OCI-LY1 (cell line): ENCODE measurements around the gene PCBP3.

Experiments used
- H2AFZ ChIP-seq: fragments of 200-600 bp; sonication (generic), shearing (Covaris generic); 2 replicates; pipeline ENCODE4 v1.6.0; 2014; ENCODE audit warnings: antibody characterized with exemption, mild to moderate bottlenecking, low read length
- H3F3A ChIP-seq: fragments of 200-600 bp; sonication (generic), shearing (Covaris generic); 2 replicates; pipeline ENCODE4 v1.6.0; 2014; ENCODE audit warnings: mild to moderate bottlenecking, antibody characterized with exemption, low read length, moderate library complexity; ENCODE audit not compliant: insufficient read depth
- H3K27ac ChIP-seq: fragments of 200-600 bp; sonication (generic); 2 replicates; pipeline ENCODE4 v1.5.1; 2014; ENCODE audit warnings: low read length, mixed run types, mild to moderate bottlenecking, low read depth; ENCODE audit not compliant: poor library complexity, severe bottlenecking
- H3K27me3 ChIP-seq: fragments of 200-600 bp; sonication (generic); 2 replicates; pipeline ENCODE4 v1.6.0; 2014; ENCODE audit warnings: antibody characterized with exemption, mild to moderate bottlenecking, low read length, moderate library complexity; ENCODE audit not compliant: insufficient read depth
- H3K36me3 ChIP-seq: fragments of 200-600 bp; sonication (generic); 2 replicates; pipeline ENCODE4 v1.6.1; 2014; ENCODE audit warnings: mild to moderate bottlenecking, antibody characterized with exemption, low read length, moderate library complexity, mixed read lengths; ENCODE audit not compliant: insufficient read depth
- H3K4me1 ChIP-seq: fragments of 200-600 bp; sonication (generic); 2 replicates; pipeline ENCODE4 v1.5.1; 2014; ENCODE audit warnings: mild to moderate bottlenecking, low read length, moderate library complexity; ENCODE audit not compliant: insufficient read depth, severe bottlenecking
- H3K4me2 ChIP-seq: fragments of 200-600 bp; sonication (generic), shearing (Covaris generic); 2 replicates; pipeline ENCODE4 v1.6.1; 2014; ENCODE audit warnings: low read length
- H3K4me3 ChIP-seq: fragments of 200-600 bp; sonication (generic); 2 replicates; pipeline ENCODE4 v1.5.1; 2014; ENCODE audit warnings: low read length, low read depth, mild to moderate bottlenecking, mixed read lengths; ENCODE audit not compliant: poor library complexity, severe bottlenecking
- H3K79me2 ChIP-seq: fragments of 200-600 bp; shearing (Covaris generic); 2 replicates; pipeline ENCODE4 v1.6.1; 2016; ENCODE audit warnings: mixed run types, low read length, mixed read lengths; ENCODE audit not compliant: insufficient read depth
- H3K9ac ChIP-seq: fragments of 200-600 bp; sonication (generic), shearing (Covaris generic); 2 replicates; pipeline ENCODE4 v1.6.1; 2014; ENCODE audit warnings: mild to moderate bottlenecking, low read length, mixed read lengths
- H3K9me2 ChIP-seq: fragments of 200-600 bp; sonication (generic), shearing (Covaris generic); 2 replicates; pipeline ENCODE4 v1.6.1; 2014; ENCODE audit warnings: low read depth, mild to moderate bottlenecking, low read length, mixed read lengths
- H3K9me3 ChIP-seq: fragments of 200-600 bp; shearing (Covaris generic); 2 replicates; pipeline ENCODE4 v1.6.1; 2014; ENCODE audit warnings: low read length, mixed read lengths
- H4K20me1 ChIP-seq: fragments of 200-600 bp; sonication (generic), shearing (Covaris generic); 2 replicates; pipeline ENCODE4 v1.6.0; 2016; ENCODE audit warnings: mild to moderate bottlenecking, low read length; ENCODE audit not compliant: insufficient read depth
- EZH2 ChIP-seq: fragments of 200-600 bp; sonication (generic), shearing (Covaris generic); IDR thresholded peaks from 2 replicates; pipeline ENCODE4 v1.8.0; 2017; ENCODE audit warnings: borderline replicate concordance, mixed run types, mild to moderate bottlenecking, antibody characterized with exemption, low read length, moderate library complexity, mixed read lengths
- TF ChIP-seq, protein P1 (sequence below): fragments of 200-600 bp; sonication (generic), shearing (Covaris generic); IDR thresholded peaks from 2 replicates; pipeline ENCODE4 v1.5.1; 2017; ENCODE audit warnings: mild to moderate bottlenecking, antibody characterized with exemption, low read length, moderate library complexity, mixed read lengths

Gene PCBP3

DNA sequence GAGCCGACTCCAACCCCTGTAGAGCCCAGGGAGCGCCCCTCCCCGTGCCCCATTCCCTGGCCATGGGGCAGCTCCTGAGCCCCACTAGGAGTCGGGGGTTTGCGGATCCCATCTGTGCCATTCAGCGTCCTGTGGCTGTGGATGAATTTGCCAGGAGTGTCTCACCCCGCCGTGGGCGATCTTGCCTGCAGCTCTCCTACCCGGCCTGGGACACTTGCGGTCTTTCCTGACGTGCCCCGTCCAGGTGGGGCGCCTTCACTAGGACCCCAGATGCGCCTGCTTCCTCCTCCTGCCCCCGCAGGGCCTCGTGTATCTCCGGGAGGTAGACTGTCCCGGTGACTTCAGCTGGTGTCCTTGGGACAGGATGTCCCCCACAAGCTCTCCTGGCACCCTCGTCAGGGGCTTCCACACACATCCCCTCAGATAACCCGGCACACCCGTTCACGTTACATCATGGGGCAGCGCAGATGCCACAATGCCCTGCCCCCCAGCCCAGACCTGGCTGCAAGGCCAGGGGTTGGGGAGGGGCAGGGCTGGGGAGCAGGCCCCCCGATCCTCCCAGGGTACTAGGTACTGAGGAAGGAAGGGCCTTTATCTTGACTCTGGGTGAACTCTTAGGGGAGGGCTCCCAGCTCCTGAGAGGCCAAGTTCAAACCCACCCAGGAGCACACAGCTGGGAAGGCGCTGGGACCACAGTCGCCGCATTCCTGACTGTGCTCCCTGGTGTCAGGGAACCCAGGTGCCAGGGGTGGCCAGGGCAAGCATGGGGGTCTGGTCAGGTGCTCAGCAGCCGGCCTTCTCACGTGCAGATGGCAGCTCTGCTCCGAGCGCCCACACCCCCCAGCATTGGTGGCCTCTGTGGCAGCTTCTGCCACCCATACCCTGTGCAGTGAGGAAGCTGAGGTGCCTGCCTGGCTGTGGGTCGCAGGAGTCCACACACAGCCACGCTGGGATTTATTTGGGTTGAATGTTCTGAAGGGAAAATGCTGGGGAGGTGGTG, 284.6 kb downstream of the PCBP3 start:
- no peaks in the 10 kb centered on the region for H4K20me1 ChIP-seq
- no peaks in the 10 kb centered on the region for H3K9me3 ChIP-seq
- no peak overlapping the region for H3K9ac ChIP-seq
- H3K27ac ChIP-seq = no peak overlapping the region
- H3F3A ChIP-seq = no peaks in the 10 kb centered on the region
- H2AFZ ChIP-seq = no peak overlapping the region
- H3K36me3 ChIP-seq = no peaks in the 10 kb centered on the region
- TF ChIP-seq EZH2 = no peak
- TF ChIP-seq, protein P1, sequence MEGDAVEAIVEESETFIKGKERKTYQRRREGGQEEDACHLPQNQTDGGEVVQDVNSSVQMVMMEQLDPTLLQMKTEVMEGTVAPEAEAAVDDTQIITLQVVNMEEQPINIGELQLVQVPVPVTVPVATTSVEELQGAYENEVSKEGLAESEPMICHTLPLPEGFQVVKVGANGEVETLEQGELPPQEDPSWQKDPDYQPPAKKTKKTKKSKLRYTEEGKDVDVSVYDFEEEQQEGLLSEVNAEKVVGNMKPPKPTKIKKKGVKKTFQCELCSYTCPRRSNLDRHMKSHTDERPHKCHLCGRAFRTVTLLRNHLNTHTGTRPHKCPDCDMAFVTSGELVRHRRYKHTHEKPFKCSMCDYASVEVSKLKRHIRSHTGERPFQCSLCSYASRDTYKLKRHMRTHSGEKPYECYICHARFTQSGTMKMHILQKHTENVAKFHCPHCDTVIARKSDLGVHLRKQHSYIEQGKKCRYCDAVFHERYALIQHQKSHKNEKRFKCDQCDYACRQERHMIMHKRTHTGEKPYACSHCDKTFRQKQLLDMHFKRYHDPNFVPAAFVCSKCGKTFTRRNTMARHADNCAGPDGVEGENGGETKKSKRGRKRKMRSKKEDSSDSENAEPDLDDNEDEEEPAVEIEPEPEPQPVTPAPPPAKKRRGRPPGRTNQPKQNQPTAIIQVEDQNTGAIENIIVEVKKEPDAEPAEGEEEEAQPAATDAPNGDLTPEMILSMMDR = no peak
- H3K4me2 ChIP-seq = no peak overlapping the region
- no peaks in the 10 kb centered on the region for H3K4me1 ChIP-seq
- no peaks in the 10 kb centered on the region for H3K27me3 ChIP-seq
- H3K9me2 ChIP-seq = no peaks in the 10 kb centered on the region
- no peaks in the 10 kb centered on the region for H3K79me2 ChIP-seq
- H3K4me3 ChIP-seq = no peak overlapping the region

DNA sequence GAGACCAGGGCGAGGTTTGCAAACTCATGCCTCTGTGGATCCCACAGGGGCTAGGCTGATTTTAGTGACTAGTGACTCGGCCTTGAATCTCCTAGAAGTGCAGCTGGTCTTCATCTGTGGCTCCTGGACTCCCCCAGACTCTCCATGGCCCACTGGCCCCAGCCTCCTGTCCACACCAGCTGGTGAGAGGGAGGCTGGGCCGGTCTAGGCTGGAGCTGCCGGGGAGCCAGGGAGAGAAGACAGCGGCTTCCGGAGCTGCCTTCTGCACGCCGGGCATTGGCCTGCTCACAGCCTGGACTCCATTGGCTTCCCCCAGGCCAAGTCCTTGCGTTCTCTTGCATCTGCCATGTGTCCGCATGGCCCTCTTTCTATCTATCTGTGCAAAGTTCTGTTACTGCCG, 285.9 kb downstream of the PCBP3 start:
- H3F3A ChIP-seq = no peaks in the 10 kb centered on the region
- no peak overlapping the region for H3K27ac ChIP-seq
- no peaks in the 10 kb centered on the region for H3K79me2 ChIP-seq
- H2AFZ ChIP-seq = no peak overlapping the region
- no peaks in the 10 kb centered on the region for H3K9me3 ChIP-seq
- TF ChIP-seq, protein P1 = no peak
- H3K36me3 ChIP-seq = no peaks in the 10 kb centered on the region
- no peaks in the 10 kb centered on the region for H3K9me2 ChIP-seq
- no peaks in the 10 kb centered on the region for H3K4me1 ChIP-seq
- H3K4me2 ChIP-seq = no peak overlapping the region
- no peak overlapping the region for H3K9ac ChIP-seq
- no peaks in the 10 kb centered on the region for H3K27me3 ChIP-seq
- no peaks in the 10 kb centered on the region for H4K20me1 ChIP-seq
- no peak overlapping the region for H3K4me3 ChIP-seq

DNA sequence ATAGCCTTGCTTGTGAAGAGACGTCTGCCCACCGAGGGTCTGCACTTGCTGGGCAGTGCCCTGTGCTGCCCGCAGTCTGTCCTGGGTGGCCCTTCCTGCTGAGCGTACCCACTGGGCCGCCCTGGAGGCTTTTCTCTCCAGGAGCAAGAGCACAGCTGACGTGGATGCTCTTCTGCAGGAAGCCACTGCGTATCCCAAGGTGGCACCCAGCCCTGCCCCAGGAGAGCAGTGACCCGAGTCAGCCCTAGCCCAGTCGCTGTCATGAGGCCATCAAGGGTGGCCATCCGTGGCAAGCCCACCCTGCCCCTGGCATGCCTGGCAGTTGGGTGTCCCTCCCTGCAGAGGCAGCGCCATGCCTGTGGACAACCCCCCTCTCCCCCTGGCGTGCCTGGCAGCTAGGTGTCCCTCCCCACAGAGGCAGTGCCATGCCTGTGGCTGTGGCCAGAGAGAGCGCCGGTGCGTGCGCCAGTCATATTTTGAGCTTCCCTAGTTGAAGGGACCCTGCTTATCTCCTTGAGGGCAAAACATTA, 286.8 kb downstream of the PCBP3 start:
- no peaks in the 10 kb centered on the region for H3K9me3 ChIP-seq

More for the DNA sequence above, 286.8 kb downstream of the PCBP3 start:
- H3K27me3 ChIP-seq = no peaks in the 10 kb centered on the region
- no peaks in the 10 kb centered on the region for H3K36me3 ChIP-seq
- H3K4me1 ChIP-seq = no peaks in the 10 kb centered on the region
- H4K20me1 ChIP-seq = no peaks in the 10 kb centered on the region
- H3K27ac ChIP-seq = no peak overlapping the region
- H3K4me3 ChIP-seq = no peak overlapping the region
- H3K9ac ChIP-seq = no peak overlapping the region
- H3K9me2 ChIP-seq = no peaks in the 10 kb centered on the region
- H2AFZ ChIP-seq = no peak overlapping the region
- no peak overlapping the region for H3K4me2 ChIP-seq
- H3K79me2 ChIP-seq = no peaks in the 10 kb centered on the region
- no peaks in the 10 kb centered on the region for H3F3A ChIP-seq
- TF ChIP-seq EZH2 = no peak
- TF ChIP-seq, protein P1 = no peak
